GDM1 (cell line): Measurements from ENCODE around the gene ADARB1.
"Not testable (repeated sequence)": the region's sequence is repeated elsewhere in the genome, so short reads cannot be mapped to it uniquely, and the experiment has no call there.

Source experiments
- DNase-seq: peaks from one replicate; lab custom pipeline; 2025; lab: John Stamatoyannopoulos, UW

Gene ADARB1

DNA sequence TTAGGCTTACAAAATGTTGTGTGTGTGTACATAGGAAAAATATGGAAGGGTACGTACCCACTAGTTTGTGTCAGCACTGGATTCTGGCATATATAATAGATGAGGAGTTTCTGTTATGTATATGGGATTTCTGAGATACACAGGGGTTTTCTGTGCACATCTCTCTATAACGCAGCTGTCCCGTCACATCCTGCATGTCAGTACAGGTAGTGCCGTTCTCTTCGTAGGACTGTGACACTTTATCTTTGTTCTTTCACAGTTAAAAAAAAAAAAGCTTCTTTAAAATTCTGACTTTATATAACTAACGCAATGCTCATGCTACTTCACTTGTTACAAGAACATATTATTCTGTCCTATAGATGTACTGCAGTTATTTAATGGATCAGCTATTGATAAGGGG is 42.9 kb downstream of the ADARB1 start:
- no peak for DNase-seq

DNA sequence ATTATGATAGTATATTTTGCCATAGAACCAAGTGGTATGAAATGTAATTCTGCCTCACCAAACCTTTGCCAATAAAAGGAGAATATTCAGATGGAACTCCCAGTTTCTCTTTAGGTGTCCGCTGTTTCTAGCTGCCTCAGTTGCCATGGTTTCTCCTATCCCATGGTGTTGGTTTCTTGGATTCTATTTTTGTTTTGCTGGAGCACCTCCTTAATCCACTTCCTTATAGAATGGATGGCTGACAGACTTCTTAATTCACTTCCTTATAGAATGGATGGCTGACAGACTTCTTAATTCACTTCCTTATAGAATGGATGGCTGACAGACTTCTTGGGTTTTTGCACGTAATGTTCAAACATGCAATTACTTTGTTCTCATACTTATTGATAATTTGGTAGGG is 43.7 kb downstream of the ADARB1 start:
- DNase-seq: no peak

DNA sequence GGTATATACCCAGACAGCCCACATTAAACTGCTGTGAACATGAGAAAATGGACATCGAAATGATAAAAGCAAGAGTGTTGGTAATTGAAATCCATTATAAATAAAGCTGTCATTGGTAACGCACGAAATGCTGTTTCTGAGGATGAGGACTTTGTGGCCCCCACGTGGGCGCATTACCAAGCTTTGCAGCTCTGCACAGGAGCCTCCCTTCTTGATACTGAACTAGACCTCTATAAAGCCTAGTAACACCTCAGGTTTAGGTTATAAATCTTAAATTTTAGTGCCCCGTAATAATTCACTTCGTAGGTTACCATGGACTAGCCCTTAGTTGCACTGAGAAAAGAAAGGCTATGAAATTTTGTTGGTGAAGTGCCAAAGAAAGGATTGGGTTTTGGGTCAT is 45.4 kb downstream of the ADARB1 start:
- no peak for DNase-seq

DNA sequence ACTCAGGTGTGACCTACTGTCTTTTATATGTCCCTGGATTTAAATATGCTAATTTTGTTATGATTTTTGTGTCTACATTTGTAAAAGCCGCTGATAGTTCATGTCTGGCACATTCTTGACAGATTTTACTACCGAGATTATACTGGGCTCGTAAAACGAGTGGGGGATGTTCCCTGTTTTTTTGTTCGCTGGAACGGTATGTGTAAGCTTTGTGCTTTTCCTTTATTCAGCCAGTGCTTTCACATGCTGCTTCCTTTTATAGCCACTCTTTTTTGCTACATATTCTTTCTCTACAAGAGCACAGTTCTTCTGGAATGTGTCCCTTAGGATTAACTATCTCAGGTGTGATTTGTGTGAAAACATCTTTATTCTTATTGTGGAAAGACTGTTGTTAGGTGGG is 46.6 kb downstream of the ADARB1 start:
- no peak for DNase-seq

DNA sequence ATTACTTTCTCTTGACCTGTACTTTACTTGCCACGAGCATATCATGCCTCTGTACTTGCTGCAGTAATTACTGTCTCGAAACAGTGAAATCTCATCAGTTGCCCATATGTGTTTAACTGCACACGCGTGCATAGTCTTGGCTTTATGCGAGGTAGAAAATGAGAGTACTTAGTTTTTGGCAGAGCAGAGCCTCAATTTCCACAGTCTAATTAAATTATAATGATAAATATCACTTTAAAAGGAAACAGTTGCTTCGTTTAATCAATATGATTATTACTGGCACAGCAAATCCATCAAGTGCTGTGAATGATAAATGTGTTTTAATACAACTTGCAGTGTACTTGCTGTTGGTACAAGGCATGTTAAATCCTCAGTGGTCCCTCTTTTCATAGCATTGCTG is 47.6 kb downstream of the ADARB1 start:
- no peak for DNase-seq

DNA sequence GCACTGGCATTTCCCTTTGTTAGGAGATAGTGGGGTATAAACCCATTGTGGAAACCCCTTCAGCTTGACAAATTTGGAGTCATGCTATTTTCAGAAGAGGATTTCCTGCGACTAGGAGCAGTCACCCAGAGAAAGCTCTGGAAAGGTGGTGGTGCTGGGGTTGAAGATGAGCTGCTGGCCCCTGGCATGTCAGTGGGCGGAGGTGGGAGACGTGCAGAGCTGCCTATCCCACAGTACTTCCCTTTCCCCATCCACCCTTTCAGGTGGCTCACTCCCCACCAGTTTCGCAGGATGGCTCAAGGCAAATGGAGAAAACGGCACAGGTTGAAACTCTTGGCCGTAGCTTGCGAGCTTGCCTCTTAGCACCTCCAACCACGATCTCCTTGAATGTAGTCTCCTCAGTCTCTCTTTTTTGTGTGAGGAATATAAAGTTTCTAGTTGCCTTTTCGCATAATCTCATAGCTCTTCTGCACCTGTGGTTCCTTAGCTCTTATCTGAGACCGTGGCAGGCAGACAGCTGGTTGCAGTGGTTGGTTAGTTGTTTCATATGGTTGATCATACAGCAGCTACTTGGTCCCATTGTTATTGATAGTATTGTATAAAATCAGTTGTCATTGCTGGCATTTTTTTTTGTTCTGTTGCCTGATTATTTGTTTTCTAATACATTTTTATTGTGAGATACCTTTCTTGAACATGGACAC is 48.2 kb downstream of the ADARB1 start:
- DNase-seq: no peak

DNA sequence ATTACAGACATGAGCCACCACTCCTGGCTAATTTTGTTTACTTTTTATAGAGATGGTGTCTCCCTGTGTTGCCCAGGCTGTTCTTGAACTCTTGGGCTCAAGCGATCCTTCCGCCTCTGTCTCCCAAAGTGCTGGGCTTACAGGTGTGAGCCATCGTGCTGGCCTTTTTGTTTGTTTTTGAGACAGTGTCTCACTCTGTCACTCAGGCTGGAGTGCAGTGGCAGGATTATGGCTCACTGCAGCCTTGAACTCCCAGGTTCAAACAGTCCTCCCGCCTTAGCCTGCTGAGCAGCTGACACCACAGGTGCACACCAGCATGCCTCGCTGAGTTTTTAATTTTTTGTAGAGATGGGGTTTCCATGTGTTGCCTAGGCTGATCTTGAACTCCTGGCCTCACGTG is 49.1 kb downstream of the ADARB1 start:
- DNase-seq: no peak

DNA sequence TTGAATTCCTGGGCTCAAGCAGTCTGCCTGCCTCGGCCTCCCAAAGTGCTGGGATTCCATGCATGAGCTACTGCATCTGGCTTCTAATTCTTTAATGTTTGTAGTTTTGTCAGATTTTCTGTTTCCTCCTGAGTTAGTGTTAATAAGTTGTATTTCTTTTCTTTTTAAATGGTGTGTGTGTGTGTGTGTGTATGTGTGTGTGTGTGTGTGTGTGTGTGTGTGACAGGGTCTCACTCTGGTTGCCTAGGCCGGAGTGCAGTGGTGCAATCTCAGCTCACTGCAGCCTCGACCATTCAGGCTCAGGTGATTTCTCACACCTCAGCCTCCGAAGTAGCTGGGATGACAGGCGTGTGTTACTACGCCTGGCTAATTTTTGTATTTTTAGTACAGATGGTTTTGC is 50.2 kb downstream of the ADARB1 start:
- DNase-seq: no peak

DNA sequence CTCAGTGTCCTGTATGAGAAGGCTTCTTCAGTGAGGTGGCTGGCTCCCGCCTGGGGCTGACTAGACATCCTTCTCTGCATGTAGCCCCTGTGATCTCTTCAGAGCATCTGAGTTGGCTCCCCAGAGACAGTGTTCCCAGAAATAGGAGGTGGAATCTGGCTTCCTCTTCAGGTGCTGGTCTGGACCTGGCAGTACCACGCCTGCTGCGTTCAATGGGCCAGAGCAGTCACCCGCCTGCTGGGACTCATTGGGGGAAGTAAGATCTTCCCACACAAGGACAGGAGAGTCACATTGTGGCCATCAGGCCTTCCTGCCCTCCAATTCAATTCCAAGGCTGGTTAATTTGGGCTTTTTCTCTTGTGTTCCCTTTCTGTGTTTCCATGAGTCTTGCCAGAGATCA is 51.0 kb downstream of the ADARB1 start:
- DNase-seq: no peak

DNA sequence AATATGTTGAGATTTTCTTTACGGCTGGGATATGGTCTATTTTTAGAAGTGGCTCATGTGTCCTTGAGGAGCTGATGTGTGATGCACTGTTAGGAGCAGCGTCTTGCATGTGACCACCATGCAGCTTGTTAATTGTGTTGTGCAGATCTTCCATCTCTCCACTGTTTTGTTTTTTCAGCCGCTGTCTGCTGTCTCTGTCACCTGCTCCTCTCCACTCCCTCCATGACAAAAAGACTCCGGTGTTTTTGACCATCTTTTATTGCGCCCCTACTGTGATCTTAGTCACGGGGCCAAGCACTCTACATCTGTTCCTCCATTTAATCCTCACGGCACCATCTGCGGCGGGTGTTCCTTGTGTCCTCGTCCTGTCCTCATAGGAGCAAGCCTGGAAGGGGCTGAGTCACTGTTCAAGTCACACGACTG is 51.8 kb downstream of the ADARB1 start:
- DNase-seq: no peak

DNA sequence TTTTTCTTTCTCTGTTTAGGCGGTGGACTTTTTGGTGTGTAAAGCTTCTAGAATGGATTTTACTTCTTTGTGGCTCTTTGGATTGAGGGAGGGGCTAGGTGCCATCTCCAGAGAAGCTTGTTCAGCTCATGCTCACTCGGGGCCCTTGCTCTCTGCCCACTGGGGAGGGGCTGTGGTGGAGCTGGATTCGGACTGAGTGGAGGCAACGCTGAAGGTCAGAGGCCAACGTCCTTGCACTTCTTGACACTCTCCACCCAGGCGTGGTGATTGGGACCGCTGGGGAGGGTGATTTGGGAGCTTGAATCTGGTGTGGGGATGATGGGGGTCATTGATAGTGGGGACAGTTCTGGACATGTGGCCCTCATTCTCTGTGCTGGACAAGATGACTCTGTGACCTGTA is 52.6 kb downstream of the ADARB1 start:
- no peak for DNase-seq

DNA sequence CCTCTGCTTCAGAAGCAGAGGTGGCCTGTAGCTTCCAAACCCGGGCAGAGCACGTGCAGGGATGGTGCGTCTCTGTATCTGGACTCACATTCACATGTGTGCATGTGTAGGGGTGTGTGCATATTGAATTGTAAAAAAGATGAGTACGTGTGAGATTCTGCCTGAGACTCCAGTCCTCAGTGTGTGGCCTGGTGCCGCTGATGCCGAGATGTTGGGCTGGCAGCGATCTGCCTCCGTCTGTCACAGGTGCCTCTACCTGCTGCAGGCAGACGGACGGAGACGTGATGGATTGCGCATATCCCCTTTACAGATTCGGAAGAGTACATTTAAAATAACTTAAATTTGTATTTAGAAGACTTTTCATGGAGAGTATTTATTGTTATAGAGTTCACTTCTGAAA is 53.6 kb downstream of the ADARB1 start:
- no peak for DNase-seq

DNA sequence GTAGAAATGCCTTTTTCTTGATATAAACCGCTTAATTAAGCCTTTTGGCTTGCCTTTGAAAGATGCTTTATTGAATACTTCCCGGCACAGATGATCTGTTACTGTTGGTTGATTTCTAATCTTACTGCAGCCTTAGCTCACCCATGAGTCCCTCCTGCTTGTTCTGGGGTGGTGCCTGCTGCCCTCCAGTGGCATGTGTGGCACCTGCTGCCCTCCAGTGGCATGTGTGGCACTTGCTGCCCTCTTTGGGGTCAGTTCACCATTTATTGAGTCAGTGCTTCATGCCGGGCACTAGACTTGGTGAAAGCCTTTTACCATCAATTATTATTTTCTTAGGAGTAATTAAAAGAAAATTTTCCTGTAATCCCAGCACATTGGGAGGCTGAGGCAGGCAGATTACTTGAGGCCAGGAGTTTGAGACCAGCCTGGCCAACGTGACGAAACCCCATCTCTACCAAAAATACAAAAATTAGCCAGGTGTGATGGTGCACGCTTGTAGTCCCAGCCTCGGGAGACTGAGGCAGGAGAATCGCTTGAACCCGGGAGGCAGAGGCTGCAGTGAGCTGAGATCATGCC is 54.3 kb downstream of the ADARB1 start:
- peak; percentile 64 for DNase-seq

DNA sequence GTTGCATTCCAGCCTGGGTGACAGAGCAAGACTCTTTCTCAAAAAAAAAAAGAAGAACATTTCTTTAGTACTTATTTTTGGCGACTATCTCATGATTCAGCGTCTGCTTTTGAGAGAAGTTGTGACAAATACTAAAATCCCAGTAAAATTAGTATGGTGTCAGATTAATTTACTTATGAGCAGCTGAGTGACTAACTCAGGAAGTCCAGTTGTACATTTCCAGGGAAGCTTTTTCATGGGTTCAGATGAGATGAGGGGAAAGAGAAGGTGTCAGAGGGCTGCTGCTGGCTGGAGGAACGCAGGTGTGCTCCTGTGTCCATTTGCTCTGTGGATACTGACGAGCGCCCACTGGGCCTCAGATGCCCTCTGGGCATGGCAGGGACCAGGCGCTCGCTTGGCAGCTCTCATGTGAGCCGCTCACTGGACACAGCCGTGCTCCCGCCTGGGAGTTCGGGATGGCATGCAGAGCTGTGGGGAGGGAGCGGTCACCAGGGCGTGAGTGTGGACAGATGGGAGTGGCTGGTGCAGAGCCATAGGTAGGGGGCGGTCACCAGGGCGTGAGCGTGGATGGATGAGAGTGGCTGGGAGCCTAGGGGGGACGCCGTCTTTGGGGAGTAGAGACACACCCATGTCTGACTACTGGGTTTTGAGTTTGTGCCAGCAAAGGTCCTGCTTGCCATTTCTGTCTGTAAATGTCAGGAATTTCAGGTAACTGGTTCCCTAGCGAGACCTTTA is 55.0 kb downstream of the ADARB1 start:
- DNase-seq: no peak

DNA sequence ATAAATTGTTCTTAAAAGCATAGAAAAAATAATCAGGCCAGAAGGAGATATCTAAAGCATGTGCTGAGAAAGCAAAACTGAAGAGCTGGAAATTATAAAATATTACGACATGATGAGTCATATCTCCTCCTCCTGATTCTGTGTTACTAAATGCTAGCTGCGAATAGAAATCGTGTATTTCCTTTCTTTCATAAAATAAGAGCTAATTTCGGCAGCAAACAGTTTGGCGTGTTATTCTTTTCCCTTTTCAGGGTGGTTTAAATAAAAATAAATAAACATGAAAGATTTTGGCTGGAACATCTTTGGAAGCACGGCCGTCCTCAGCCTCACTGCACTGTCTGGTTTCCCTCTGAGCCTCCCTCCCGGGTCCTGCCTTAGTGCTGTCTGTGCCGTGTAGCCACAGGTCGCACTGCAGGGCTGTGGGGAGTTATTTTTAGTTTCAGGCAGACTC is 56.0 kb downstream of the ADARB1 start:
- DNase-seq: no peak

DNA sequence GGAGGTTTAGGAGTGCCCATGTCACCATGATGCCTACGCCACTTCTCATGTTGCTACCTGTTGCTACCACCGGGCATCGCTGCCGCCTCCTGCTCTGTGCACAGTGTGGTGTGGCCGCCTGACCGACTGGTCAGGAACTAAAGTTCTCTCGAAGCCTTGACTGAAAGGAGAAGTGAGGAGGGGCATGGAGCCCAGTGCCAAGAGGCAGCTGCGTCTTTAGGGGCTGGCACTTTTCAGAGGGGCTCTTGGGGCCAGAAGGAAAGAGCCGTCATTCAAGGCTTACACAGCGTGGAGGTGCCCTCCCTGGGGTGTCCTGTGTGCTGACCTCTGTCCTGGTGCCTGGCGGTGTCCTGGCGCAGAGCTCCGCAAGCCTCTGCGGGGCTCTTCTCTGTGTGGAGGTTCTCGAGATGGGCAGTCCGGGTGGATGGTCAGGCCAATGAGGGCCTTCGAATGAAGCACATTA is 57.2 kb downstream of the ADARB1 start:
- DNase-seq: no peak

DNA sequence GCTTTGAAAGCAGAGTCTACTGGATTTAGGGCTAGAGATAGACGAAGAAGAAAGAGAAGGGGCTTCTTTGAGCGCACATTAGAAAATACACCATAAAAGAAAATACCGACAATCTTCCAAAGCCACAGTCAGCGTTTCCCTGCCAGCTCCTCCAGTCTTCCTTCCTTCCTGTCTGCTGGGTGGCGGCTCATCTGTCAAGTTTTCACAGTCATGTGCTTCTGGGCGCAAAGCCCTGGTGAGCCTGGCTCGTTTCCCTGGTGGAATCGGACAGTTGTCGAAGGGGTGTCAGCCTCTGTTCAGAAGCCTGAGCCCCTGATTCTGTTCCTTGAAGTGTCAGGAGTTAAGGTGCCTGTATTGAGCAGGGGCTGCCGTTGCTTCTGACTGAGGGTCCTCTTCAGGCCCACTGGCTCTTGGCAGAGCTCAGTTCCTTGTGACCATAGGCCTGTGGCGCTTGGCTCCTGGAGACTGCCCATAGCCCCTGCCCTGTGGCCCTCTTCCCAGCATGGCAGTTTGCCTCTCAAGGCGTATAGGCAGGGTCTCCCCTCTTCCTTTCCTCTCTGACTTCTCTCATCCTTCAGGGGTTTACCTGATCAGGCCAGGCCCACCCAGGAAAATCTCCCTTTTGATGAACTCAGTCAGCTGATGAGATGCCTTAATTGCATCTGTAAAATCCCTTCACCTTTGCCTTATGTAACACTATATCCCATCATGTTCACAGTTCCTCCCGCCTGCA is 58.6 kb downstream of the ADARB1 start:
- peak; percentile 23 for DNase-seq

DNA sequence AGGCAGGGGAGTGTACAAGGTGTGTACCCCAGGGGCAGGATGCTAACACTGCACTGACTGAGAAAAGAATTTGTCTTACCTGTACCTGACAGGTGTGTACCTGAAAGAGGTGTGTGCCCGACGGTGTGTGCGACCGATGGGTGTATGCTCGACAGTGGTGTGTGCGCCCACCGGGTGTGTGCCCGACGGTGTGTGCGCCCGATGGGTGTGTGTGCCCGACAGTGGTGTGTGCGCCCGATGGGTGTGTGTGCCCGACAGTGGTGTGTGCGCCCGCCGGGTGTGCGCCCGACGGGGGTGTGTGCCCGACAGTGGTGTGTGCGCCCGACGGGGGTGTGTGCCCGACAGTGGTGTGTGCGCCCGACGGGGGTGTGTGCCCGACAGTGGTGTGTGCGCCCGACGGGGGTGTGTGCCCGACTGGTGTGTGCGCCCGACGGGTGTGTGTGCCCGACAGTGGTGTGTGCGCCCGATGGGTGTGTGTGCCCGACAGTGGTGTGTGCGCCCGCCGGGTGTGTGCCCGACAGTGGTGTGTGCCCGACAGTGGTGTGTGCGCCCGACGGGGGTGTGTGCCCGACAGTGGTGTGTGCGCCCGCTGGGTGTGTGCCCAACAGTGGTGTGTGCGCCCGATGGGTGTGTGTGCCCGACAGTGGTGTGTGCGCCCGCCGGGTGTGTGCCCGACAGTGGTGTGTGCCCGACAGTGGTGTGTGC is 59.3 kb downstream of the ADARB1 start:
- DNase-seq: not testable (repeated sequence)

DNA sequence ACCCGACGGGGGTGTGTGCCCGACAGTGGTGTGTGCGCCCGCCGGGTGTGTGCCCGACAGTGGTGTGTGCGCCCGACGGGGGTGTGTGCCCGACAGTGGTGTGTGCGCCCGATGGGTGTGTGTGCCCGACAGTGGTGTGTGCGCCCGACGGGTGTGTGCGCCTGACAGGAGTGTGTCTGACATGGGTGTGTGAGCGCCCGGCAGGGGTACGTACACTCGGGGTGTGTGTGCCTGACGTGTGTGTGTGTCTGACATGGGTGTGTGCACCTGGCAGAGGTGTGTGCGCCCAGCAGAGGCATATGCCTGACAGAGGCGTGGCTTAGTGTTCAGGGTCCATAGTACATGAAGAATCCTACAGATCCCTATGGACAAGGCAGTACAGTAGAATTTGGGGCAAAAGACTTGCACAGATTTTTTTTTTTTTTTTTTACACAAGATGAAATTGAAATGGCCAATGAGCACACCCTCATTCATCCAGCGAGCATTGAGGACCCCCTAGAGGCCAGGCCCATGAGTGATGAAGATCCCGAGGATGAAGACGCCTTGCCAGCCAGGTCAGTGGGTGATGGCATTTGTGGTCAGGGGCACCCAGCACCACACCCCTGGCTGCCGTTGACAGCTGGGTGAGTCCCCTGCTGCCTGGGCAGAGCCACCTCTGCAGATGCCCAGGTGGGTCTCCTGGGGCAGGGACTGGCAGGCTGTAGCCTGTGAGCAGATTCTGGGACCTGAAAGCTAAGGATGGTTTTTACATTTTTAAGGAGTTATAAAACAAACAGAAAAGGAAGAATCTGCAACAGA is 60.1 kb downstream of the ADARB1 start:
- DNase-seq: no peak

DNA sequence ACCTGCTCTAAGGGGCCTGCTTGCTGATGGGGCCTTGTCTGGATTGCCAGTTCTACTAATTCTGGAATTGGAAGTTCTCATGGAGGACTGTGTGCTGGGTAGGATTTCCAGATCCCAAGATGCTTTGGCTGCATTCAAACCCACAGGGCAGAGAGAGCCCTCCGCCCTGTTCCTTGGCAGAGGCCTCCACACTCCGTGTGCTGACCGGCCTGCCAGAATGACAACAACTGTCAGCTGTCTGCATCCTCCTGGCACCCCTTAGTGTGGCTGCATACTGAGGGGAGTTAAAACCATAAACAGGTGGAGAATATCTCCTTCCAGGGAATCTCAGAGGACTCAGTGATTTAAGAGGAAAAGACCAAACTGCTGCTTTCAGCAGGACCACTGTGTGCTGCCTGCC is 60.7 kb downstream of the ADARB1 start:
- DNase-seq: no peak

DNA sequence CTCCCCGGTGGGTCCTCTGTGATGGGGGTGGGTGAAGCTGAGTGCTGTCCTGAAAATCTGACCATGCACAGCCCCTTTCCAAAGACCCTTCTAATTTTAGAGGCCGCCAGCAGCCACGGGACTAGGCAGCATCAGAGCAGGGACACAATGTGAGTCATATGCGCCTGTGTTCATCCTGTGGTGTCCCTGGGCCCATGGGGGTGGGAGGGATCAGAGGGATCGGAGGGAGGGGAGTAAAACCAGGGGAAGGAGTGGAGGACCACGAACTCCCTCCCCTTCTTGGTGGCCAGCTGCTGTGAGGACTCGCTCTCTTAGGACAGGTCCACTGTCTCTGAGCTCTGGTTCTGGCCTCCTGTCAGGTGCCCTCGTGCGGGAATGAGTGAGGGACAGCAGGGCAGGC is 61.5 kb downstream of the ADARB1 start:
- DNase-seq: no peak
